K562 (cell line): ENCODE data around the gene C1orf198. TPM values are rescaled to one million over a fixed set of nuclear protein-coding genes. Genes with fewer than 3 reads are reported as not detected.

Experiments used
- ATAC-seq: fragments of 200-7000 bp; cut with Tn5 transposase; 3 replicates; pipeline ENCODE4 v1.9.1; 2020; ENCODE audit warnings: moderate library complexity
- BruUV-seq: library from RNA; stranded (reverse); fragments of 400-500 nt; replicated peaks from 2 replicates; lab custom pipeline; 2021; lab: Mats Ljungman, UMichigan
- CTCF ChIA-PET: fragments of 300-600 bp; formaldehyde crosslinking; extraction: SDS; loops from one replicate; lab custom pipeline; 2021; ENCODE audit warnings: low intra/inter-chr PET ratio; lab: Yijun Ruan, JAX
- POLR2A ChIA-PET: fragments of 300-600, 350-650 bp; sonication (Branson Sonifier 250); formaldehyde crosslinking; extraction: SDS; loops from one replicate; lab custom pipeline; 2021; ENCODE audit warnings: antibody characterized with exemption, inconsistent platforms; lab: Yijun Ruan, JAX
- DNase-seq, 4 experiments: peaks; one replicate each; pipeline versions ENCODE4 v3.0.0 to v3.0.0-alpha.2; 2011 to 2018; ENCODE audit warnings: low spot score in 3 of 4, mixed read lengths in 3 of 4; ENCODE audit errors: extremely low read depth in 1 of 4
- FAIRE-seq: peaks from 2 replicates; lab custom pipeline; 2011; peaks lifted over from hg19 to GRCh38; lab: Jason Lieb, UNC
- H2AFZ ChIP-seq: 2 replicates; pipeline ENCODE4 v1.6.0; 2011; ENCODE audit warnings: low read depth, low read length, control low read depth, inconsistent platforms
- H3K27ac ChIP-seq: fragments of 200-600 bp; 3 replicates; pipeline ENCODE4 v1.8.0; 2011; ENCODE audit warnings: low read depth, mild to moderate bottlenecking, control low read depth, inconsistent platforms, low read length, moderate library complexity, mixed read lengths; ENCODE audit errors: extremely low read depth
- H3K27me3 ChIP-seq, 2 experiments: fragments of 300-600 bp in 1 of 2; 2 replicates in 1 of 2; 3 replicates in 1 of 2; pipeline versions ENCODE4 v1.6.0 to v1.8.0; 2011; ENCODE audit warnings: inconsistent platforms in 2 of 2, low read length in 2 of 2, mild to moderate bottlenecking in 1 of 2, mixed read lengths in 1 of 2, moderate library complexity in 1 of 2; ENCODE audit not compliant: control insufficient read depth in 2 of 2, insufficient read depth in 2 of 2
- H3K36me3 ChIP-seq: fragments of 300-600 bp; 3 replicates; pipeline ENCODE4 v1.8.0; 2011; ENCODE audit warnings: mild to moderate bottlenecking, low read length, inconsistent platforms; ENCODE audit not compliant: control insufficient read depth, insufficient read depth
- H3K4me1 ChIP-seq, 2 experiments: fragments of 200-600 bp in 1 of 2; replicated peaks in 1 of 2; 2 replicates in 1 of 2; 3 replicates in 1 of 2; pipeline versions ENCODE4 v1.5.1 to v1.8.0; 2011; ENCODE audit warnings: inconsistent platforms in 2 of 2, low read length in 2 of 2, mild to moderate bottlenecking in 1 of 2, mixed read lengths in 1 of 2, moderate library complexity in 1 of 2; ENCODE audit not compliant: control insufficient read depth in 2 of 2, insufficient read depth in 2 of 2
- H3K4me2 ChIP-seq: 2 replicates; pipeline ENCODE4 v1.6.1; 2011; ENCODE audit warnings: low read length, control low read depth, inconsistent platforms, mixed read lengths; ENCODE audit not compliant: insufficient read depth
- H3K4me3 ChIP-seq: fragments of 200-600 bp; sonication (generic), shearing (Covaris generic); 2 replicates; pipeline ENCODE4 v1.5.1; 2016; ENCODE audit warnings: control low read depth, inconsistent platforms
- H3K79me2 ChIP-seq: fragments of 200-600 bp; 3 replicates; pipeline ENCODE4 v1.8.0; 2011; ENCODE audit warnings: low read length, inconsistent platforms; ENCODE audit not compliant: control insufficient read depth, insufficient read depth
- H3K9ac ChIP-seq, 2 experiments: 2 replicates each; pipeline versions ENCODE4 v1.6.0 to v1.6.1; 2011; ENCODE audit warnings: low read depth in 2 of 2, low read length in 2 of 2, control low read depth in 1 of 2, inconsistent platforms in 1 of 2, mild to moderate bottlenecking in 1 of 2, mixed read lengths in 1 of 2; ENCODE audit not compliant: insufficient read depth in 1 of 2
- H3K9me1 ChIP-seq: one replicate; pipeline ENCODE4 v1.6.0; 2011; ENCODE audit warnings: inconsistent platforms, mild to moderate bottlenecking, low read length, moderate library complexity; ENCODE audit not compliant: control insufficient read depth, insufficient read depth
- H3K9me3 ChIP-seq: replicated peaks from 2 replicates; pipeline ENCODE4 v1.5.1; 2011; ENCODE audit warnings: low read depth, low read length, inconsistent platforms; ENCODE audit not compliant: control insufficient read depth, insufficient read depth
- H4K20me1 ChIP-seq: replicated peaks from 2 replicates; pipeline ENCODE4 v1.6.1; 2011; ENCODE audit warnings: low read length, inconsistent platforms, mixed read lengths; ENCODE audit not compliant: control insufficient read depth, insufficient read depth
- BCOR ChIP-seq: fragments of 450-650 bp; IDR thresholded peaks from 2 replicates; pipeline ENCODE4 v1.6.1; 2016
- CBFA2T3 ChIP-seq: fragments of 450-650 bp; IDR thresholded peaks from 2 replicates; pipeline ENCODE4 v1.6.1; 2017
- DMBX1 ChIP-seq: fragments of 250-450 bp; sonication (Bioruptor Pico); IDR thresholded peaks from 2 replicates; pipeline ENCODE4 v1.8.0; 2022; ENCODE audit warnings: inconsistent platforms, mild to moderate bottlenecking, moderate library complexity, borderline replicate concordance
- GATA2 ChIP-seq: sonication (generic); formaldehyde crosslinking; IDR thresholded peaks from 2 replicates; pipeline ENCODE4 v1.4.0; 2020; ENCODE audit warnings: mild to moderate bottlenecking, missing genetic modification reagents
- IRF9 ChIP-seq: fragments of 450-650 bp; IDR thresholded peaks from 2 replicates; pipeline ENCODE4 v1.6.1; 2016; ENCODE audit warnings: missing biosample characterization, missing genetic modification characterization
- KLF6 ChIP-seq: fragments of 250-450 bp; sonication (Bioruptor Pico); IDR thresholded peaks from 2 replicates; pipeline ENCODE4 v1.4.0; 2020; ENCODE audit warnings: mild to moderate bottlenecking, moderate library complexity, borderline replicate concordance
- L3MBTL2 ChIP-seq: fragments of 450-650 bp; IDR thresholded peaks from 2 replicates; pipeline ENCODE4 v1.6.1; 2016; ENCODE audit warnings: mild to moderate bottlenecking, moderate library complexity
- MEF2A ChIP-seq: IDR thresholded peaks from 2 replicates; pipeline ENCODE4 v1.6.1; 2011; ENCODE audit warnings: low read depth, mild to moderate bottlenecking, low read length, moderate library complexity; ENCODE audit not compliant: control insufficient read depth
- NFE2L1 ChIP-seq: fragments of 450-650 bp; IDR thresholded peaks from 2 replicates; pipeline ENCODE4 v1.6.1; 2016; ENCODE audit warnings: missing genetic modification characterization, low read depth, mild to moderate bottlenecking, missing compliant biosample characterization, moderate library complexity, borderline replicate concordance
- NR3C1 ChIP-seq: sonication (generic); formaldehyde crosslinking; IDR thresholded peaks from 2 replicates; pipeline ENCODE4 v1.8.1; 2022; ENCODE audit warnings: missing genetic modification reagents
- RBM34 ChIP-seq: fragments of 200-400 bp; formaldehyde crosslinking; IDR thresholded peaks from 2 replicates; pipeline ENCODE4 v1.6.1; 2018; ENCODE audit warnings: low read length, borderline replicate concordance; ENCODE audit not compliant: insufficient read depth
- SMARCA4 ChIP-seq: fragments of 450-650 bp; IDR thresholded peaks from 2 replicates; pipeline ENCODE4 v1.6.1; 2016
- SRSF3 ChIP-seq: fragments of 200-400 bp; formaldehyde crosslinking; IDR thresholded peaks from 2 replicates; pipeline ENCODE4 v1.6.1; 2016; ENCODE audit warnings: mild to moderate bottlenecking, low read length, moderate library complexity; ENCODE audit not compliant: insufficient read depth
- TARDBP ChIP-seq: fragments of 450-650 bp; IDR thresholded peaks from 2 replicates; pipeline ENCODE4 v1.6.1; 2016
- ZBTB33 ChIP-seq: sonication (generic); formaldehyde crosslinking; IDR thresholded peaks from 2 replicates; pipeline ENCODE4 v1.8.1; 2023; ENCODE audit warnings: mild to moderate bottlenecking, missing genetic modification reagents
- ZKSCAN3 ChIP-seq: fragments of 250-450 bp; sonication (Bioruptor Pico); IDR thresholded peaks from 2 replicates; pipeline ENCODE4 v1.4.0; 2020
- ZNF354B ChIP-seq: fragments of 250-450 bp; sonication (Bioruptor Pico); IDR thresholded peaks from 2 replicates; pipeline ENCODE4 v1.4.0; 2020
- WGBS: fragments of 100-300 bp; shearing (Covaris generic); methylation state at CpG from one replicate; pipeline ENCODE4 v1.1.6; 2016; ENCODE audit warnings: low coverage, mixed read lengths; ENCODE audit not compliant: insufficient coverage; ENCODE audit errors: missing lambda C conversion rate; 5-methylcytosine and 5-hydroxymethylcytosine counted together
- in situ Hi-C: fragments of 300-500 bp; cut with MboI; formaldehyde crosslinking; loops from 4 replicates; pipeline ENCODE4 v1.15.0; 2018; ENCODE audit warnings: inconsistent platforms, mixed read lengths
- intact Hi-C: fragments of 100-400 bp; cut with micrococcal nuclease; formaldehyde crosslinking; loops from 2 replicates; pipeline ENCODE4 v1.14.2; 2022
- polyA plus RNA-seq, 8 experiments: library from polyadenylated mRNA; depleted of rRNA in 4 of 8; stranded (reverse) in 5 of 8; unstranded in 3 of 8; fragments of >200 nt; fragmentation: Nextera tagmentation in 2 of 8; fragmentation: Illumina TruSeq in 1 of 8; extraction: Ambion mirVana in 2 of 8; extraction: Trizol in 1 of 8; gene quantifications; 2 replicates each; pipeline versions ENCODE4 v1.2.1 to v1.2.3, GENCODE V29; 2011 to 2014; ENCODE audit warnings: inconsistent platforms in 1 of 8, missing spikeins in 1 of 8
- total RNA-seq, 7 experiments: library from RNA; depleted of rRNA in 6 of 7; stranded (reverse); fragments of >200 nt in 6 of 7; fragmentation: Illumina TruSeq in 2 of 7; extraction: Trizol in 2 of 7; gene quantifications; 2 replicates each; pipeline versions ENCODE4 v1.2.1 to v1.2.3, GENCODE V29; 2011 to 2021; ENCODE audit warnings: low replicate concordance in 1 of 7

C1orf198 gene
- total and polyA plus RNA-seq, 9 of the 15 experiments (the other 6 are each of a cell fraction or from before 2014, with no cell fraction given) = 2.0 to 15.1 (median 10.4) TPM

GRCh38 chr1:230818901-230819300 is 49.4 kb downstream of the C1orf198 start:
- no peaks in the 10 kb centered on the region for H3K36me3 ChIP-seq
- DNase-seq (no peak), ATAC-seq (no peak), FAIRE-seq (no peak)
- no peak overlapping the region for H3K4me2 ChIP-seq
- no peak overlapping the region for H2AFZ ChIP-seq
- H3K79me2 ChIP-seq = no peaks in the 10 kb centered on the region
- H3K4me3 ChIP-seq = no peak overlapping the region
- H3K27me3 ChIP-seq = peaks cover 26 to 51% of the 10 kb centered on the region in 2 experiments; a peak in 4 of 5 replicates
- ChIA-PET CTCF (no interaction called here), POLR2A (interaction anchor here (1.5 kb wide), 1 partner anchor 10 kb away, joined by 3 read pairs; no protein-coding TSS in a partner anchor)
- intact Hi-C loops (no loop called here), in situ Hi-C loops (no loop called here)
- no peaks in the 10 kb centered on the region for H4K20me1 ChIP-seq
- H3K9me1 ChIP-seq = no peaks in the 10 kb centered on the region
- TF ChIP-seq TARDBP = no peak
- no peak for TF ChIP-seq BCOR
- no peak for TF ChIP-seq GATA2 (CRISPR knock-in tag)
- no peak for TF ChIP-seq KLF6 (CRISPR knock-in tag)
- TF ChIP-seq NR3C1 (CRISPR knock-in tag) = no peak
- no peak for TF ChIP-seq ZBTB33 (CRISPR knock-in tag)
- TF ChIP-seq NFE2L1 (tag) = no peak
- no peak for TF ChIP-seq SRSF3
- no peak for TF ChIP-seq ZKSCAN3
- TF ChIP-seq CBFA2T3 = no peak
- no peak for TF ChIP-seq RBM34
- no peak for TF ChIP-seq DMBX1 (CRISPR knock-in tag)
- TF ChIP-seq ZNF354B (CRISPR knock-in tag) = no peak
- no peak for TF ChIP-seq MEF2A
- TF ChIP-seq L3MBTL2 = no peak
- TF ChIP-seq IRF9 (tag) = no peak
- no peak for TF ChIP-seq SMARCA4
- BruUV-seq = no TSS peak
- H3K9me3 ChIP-seq = no peaks in the 10 kb centered on the region
- WGBS = 0% methylated on average over 6 of the region's 6 CpGs
- H3K9ac ChIP-seq = no peak overlapping the region
- H3K27ac ChIP-seq = no peak overlapping the region
- no peaks in the 10 kb centered on the region for H3K4me1 ChIP-seq
